ENCODE measurements around the gene SHISA6. TPM values are rescaled to one million over a fixed set of nuclear protein-coding genes. Genes with fewer than 3 reads are reported as not detected.

SHISA6 gene
- polyA plus RNA-seq, 1 donor from 2014 or later = 1.8 TPM

- no peaks in the 10 kb centered on the region for H4K20me1 ChIP-seq (ENCODE audit: insufficient read depth)
- H3K4me3 ChIP-seq (ENCODE audit: low read length) = no peak overlapping the region
- no peaks in the 10 kb centered on the region for H3K27me3 ChIP-seq (ENCODE audit: insufficient read depth, low read depth, low read length)
- no peaks in the 10 kb centered on the region for H3K9me3 ChIP-seq (ENCODE audit: low read length)
- H3K79me2 ChIP-seq (replicated peaks; ENCODE audit: insufficient read depth, low read length) = no peaks in the 10 kb centered on the region
- H3K9me2 ChIP-seq (ENCODE audit: insufficient read depth, low read length) = no peaks in the 10 kb centered on the region
- H3K27ac ChIP-seq (ENCODE audit: low read length) = no peak overlapping the region
- no peak for TF ChIP-seq POLR2AphosphoS5 (IDR thresholded peaks at IDR 0.05)
- TF ChIP-seq TAF1 (IDR thresholded peaks at IDR 0.05; ENCODE audit: low read depth) = no peak
- TF ChIP-seq SMC3 (conservative IDR thresholded peaks at IDR 0.05; ENCODE audit: poor library complexity) = no peak
- TF ChIP-seq, protein P1, sequence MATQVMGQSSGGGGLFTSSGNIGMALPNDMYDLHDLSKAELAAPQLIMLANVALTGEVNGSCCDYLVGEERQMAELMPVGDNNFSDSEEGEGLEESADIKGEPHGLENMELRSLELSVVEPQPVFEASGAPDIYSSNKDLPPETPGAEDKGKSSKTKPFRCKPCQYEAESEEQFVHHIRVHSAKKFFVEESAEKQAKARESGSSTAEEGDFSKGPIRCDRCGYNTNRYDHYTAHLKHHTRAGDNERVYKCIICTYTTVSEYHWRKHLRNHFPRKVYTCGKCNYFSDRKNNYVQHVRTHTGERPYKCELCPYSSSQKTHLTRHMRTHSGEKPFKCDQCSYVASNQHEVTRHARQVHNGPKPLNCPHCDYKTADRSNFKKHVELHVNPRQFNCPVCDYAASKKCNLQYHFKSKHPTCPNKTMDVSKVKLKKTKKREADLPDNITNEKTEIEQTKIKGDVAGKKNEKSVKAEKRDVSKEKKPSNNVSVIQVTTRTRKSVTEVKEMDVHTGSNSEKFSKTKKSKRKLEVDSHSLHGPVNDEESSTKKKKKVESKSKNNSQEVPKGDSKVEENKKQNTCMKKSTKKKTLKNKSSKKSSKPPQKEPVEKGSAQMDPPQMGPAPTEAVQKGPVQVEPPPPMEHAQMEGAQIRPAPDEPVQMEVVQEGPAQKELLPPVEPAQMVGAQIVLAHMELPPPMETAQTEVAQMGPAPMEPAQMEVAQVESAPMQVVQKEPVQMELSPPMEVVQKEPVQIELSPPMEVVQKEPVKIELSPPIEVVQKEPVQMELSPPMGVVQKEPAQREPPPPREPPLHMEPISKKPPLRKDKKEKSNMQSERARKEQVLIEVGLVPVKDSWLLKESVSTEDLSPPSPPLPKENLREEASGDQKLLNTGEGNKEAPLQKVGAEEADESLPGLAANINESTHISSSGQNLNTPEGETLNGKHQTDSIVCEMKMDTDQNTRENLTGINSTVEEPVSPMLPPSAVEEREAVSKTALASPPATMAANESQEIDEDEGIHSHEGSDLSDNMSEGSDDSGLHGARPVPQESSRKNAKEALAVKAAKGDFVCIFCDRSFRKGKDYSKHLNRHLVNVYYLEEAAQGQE (IDR thresholded peaks at IDR 0.05; ENCODE audit: borderline replicate concordance) = no peak
- TF ChIP-seq RAD21 (conservative IDR thresholded peaks at IDR 0.05) = no peak
- no peak for TF ChIP-seq MXI1 (conservative IDR thresholded peaks at IDR 0.05; ENCODE audit: poor library complexity, severe bottlenecking)
- TF ChIP-seq EP300 (conservative IDR thresholded peaks at IDR 0.05; ENCODE audit: poor library complexity, severe bottlenecking) = no peak
- TF ChIP-seq EZH2 (IDR thresholded peaks at IDR 0.05; ENCODE audit: borderline replicate concordance, insufficient read depth, low read length, poor library complexity, severe bottlenecking) = no peak
- TF ChIP-seq CTCF (IDR thresholded peaks at IDR 0.05; ENCODE audit: poor library complexity, severe bottlenecking) = no peak
- no peak overlapping the region for H3K4me2 ChIP-seq (ENCODE audit: low read length)
- H3K9ac ChIP-seq (ENCODE audit: low read length) = no peak overlapping the region
- no peaks in the 10 kb centered on the region for H3F3A ChIP-seq (ENCODE audit: insufficient read depth, low read length, poor library complexity, severe bottlenecking)
- H3K36me3 ChIP-seq (ENCODE audit: insufficient read depth, low read length) = no peaks in the 10 kb centered on the region
- H2AFZ ChIP-seq (ENCODE audit: low read depth, low read length) = no peak overlapping the region
These were observed 112.6 kb downstream of the SHISA6 start for GRCh38 chr17:11353601-11354000.

DNA sequence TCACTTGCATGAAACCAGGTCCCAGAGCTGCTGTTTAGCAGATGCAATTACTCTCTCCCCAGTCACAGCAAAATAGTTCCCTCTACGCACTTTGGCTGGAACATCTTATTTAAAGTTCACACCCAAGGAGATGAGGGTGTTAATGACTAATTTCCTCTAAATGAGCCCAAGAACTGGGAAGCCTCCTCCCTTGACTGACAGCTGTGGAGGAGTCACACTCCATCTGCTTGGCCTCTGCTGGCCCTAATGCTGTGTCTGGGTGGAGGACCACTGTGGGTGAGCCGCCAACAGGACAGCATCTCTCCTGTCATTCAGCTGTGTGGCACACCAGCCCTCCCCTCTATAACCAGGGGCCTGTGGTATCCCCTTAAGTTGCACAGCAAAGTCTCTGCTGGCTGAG, 115.4 kb downstream of the SHISA6 start:
- H2AFZ ChIP-seq (ENCODE audit: low read depth, low read length) = no peak overlapping the region
- no peak overlapping the region for H3K4me3 ChIP-seq (ENCODE audit: low read length)
- H4K20me1 ChIP-seq (ENCODE audit: insufficient read depth) = no peaks in the 10 kb centered on the region
- H3K9me3 ChIP-seq (ENCODE audit: low read length) = no peaks in the 10 kb centered on the region
- no peak for TF ChIP-seq RAD21 (conservative IDR thresholded peaks at IDR 0.05)
- TF ChIP-seq CTCF (IDR thresholded peaks at IDR 0.05; ENCODE audit: poor library complexity, severe bottlenecking) = no peak
- TF ChIP-seq POLR2AphosphoS5 (IDR thresholded peaks at IDR 0.05) = no peak
- TF ChIP-seq EP300 (conservative IDR thresholded peaks at IDR 0.05; ENCODE audit: poor library complexity, severe bottlenecking) = no peak
- TF ChIP-seq SMC3 (conservative IDR thresholded peaks at IDR 0.05; ENCODE audit: poor library complexity) = no peak
- no peak for TF ChIP-seq EZH2 (IDR thresholded peaks at IDR 0.05; ENCODE audit: borderline replicate concordance, insufficient read depth, low read length, poor library complexity, severe bottlenecking)
- TF ChIP-seq TAF1 (IDR thresholded peaks at IDR 0.05; ENCODE audit: low read depth) = no peak
- no peak for TF ChIP-seq MXI1 (conservative IDR thresholded peaks at IDR 0.05; ENCODE audit: poor library complexity, severe bottlenecking)
- TF ChIP-seq, protein P1 (IDR thresholded peaks at IDR 0.05; ENCODE audit: borderline replicate concordance) = no peak
- no peaks in the 10 kb centered on the region for H3K36me3 ChIP-seq (ENCODE audit: insufficient read depth, low read length)
- H3K9me2 ChIP-seq (ENCODE audit: insufficient read depth, low read length) = no peaks in the 10 kb centered on the region
- H3K27ac ChIP-seq (ENCODE audit: low read length) = no peak overlapping the region
- no peak overlapping the region for H3K4me2 ChIP-seq (ENCODE audit: low read length)
- no peaks in the 10 kb centered on the region for H3F3A ChIP-seq (ENCODE audit: insufficient read depth, low read length, poor library complexity, severe bottlenecking)
- H3K9ac ChIP-seq (ENCODE audit: low read length) = no peak overlapping the region
- no peaks in the 10 kb centered on the region for H3K79me2 ChIP-seq (replicated peaks; ENCODE audit: insufficient read depth, low read length)
- H3K27me3 ChIP-seq (ENCODE audit: insufficient read depth, low read depth, low read length) = no peaks in the 10 kb centered on the region
